WTC11 (cell line): Measurements from ENCODE around the gene HYI. TPM values are rescaled to one million over a fixed set of nuclear protein-coding genes. Genes with fewer than 3 reads are reported as not detected.

ENCODE experiments used
- ATAC-seq: fragments of 200-7000 bp; cut with Tn5 transposase; 2 replicates; pipeline ENCODE4 v1.10.0; 2021; ENCODE audit warnings: mild to moderate bottlenecking, moderate library complexity
- CTCF ChIA-PET: fragments of 300-600 bp; sonication (Branson Sonifier 250); formaldehyde crosslinking; loops from one replicate; lab custom pipeline; 2021; ENCODE audit warnings: antibody characterized with exemption; lab: Charles Lee
- POLR2A ChIA-PET: fragments of 350-600 bp; sonication (Branson Sonifier 250); formaldehyde crosslinking; loops from one replicate; lab custom pipeline; 2021; ENCODE audit warnings: antibody characterized with exemption; lab: Charles Lee
- DNase-seq: peaks from one replicate; pipeline ENCODE4 v3.0.0; 2021; ENCODE audit warnings: low spot score
- H3K27ac Mint-ChIP-seq: 2 replicates; pipeline ENCODE4 v1.8.0; 2021; ENCODE audit warnings: mixed read lengths
- H3K27me3 Mint-ChIP-seq: 2 replicates; pipeline ENCODE4 v1.8.0; 2021; ENCODE audit warnings: low read depth, mild to moderate bottlenecking, moderate library complexity, mixed read lengths
- H3K36me3 Mint-ChIP-seq: 2 replicates; pipeline ENCODE4 v1.8.0; 2021; ENCODE audit warnings: mixed read lengths
- H3K4me1 Mint-ChIP-seq: 2 replicates; pipeline ENCODE4 v1.8.0; 2022; ENCODE audit warnings: mixed read lengths
- H3K4me3 Mint-ChIP-seq: 2 replicates; pipeline ENCODE4 v1.8.0; 2021; ENCODE audit warnings: mild to moderate bottlenecking, moderate library complexity, mixed read lengths
- H3K9me3 Mint-ChIP-seq: 2 replicates; pipeline ENCODE4 v1.8.0; 2021; ENCODE audit warnings: mixed read lengths
- AR ChIP-seq: fragments of 250-450 bp; sonication (Bioruptor Pico); IDR thresholded peaks from 2 replicates; pipeline ENCODE4 v1.9.0; 2021; ENCODE audit warnings: mild to moderate bottlenecking
- ATF3 ChIP-seq: sonication (generic); formaldehyde crosslinking; conservative IDR thresholded peaks from 2 replicates; pipeline ENCODE4 v1.8.1; 2022; ENCODE audit warnings: mild to moderate bottlenecking, missing genetic modification reagents
- E2F4 ChIP-seq: sonication (generic); formaldehyde crosslinking; IDR thresholded peaks from 2 replicates; pipeline ENCODE4 v1.8.1; 2022; ENCODE audit warnings: low read depth, mild to moderate bottlenecking, moderate library complexity, missing genetic modification reagents, borderline replicate concordance
- ELF4 ChIP-seq: sonication (generic); formaldehyde crosslinking; IDR thresholded peaks from 2 replicates; pipeline ENCODE4 v1.8.1; 2022; ENCODE audit warnings: low read depth, mild to moderate bottlenecking, moderate library complexity, missing genetic modification reagents
- ERG ChIP-seq: fragments of 250-450 bp; sonication (Bioruptor Pico); IDR thresholded peaks from 2 replicates; pipeline ENCODE4 v1.8.0; 2021; ENCODE audit warnings: mild to moderate bottlenecking
- GABPB1 ChIP-seq: sonication (generic); formaldehyde crosslinking; IDR thresholded peaks from 2 replicates; pipeline ENCODE4 v1.8.1; 2023; ENCODE audit warnings: mild to moderate bottlenecking, missing genetic modification reagents
- GTF2I ChIP-seq: fragments of 250-450 bp; sonication (Bioruptor Pico); conservative IDR thresholded peaks from 2 replicates; pipeline ENCODE4 v1.4.0; 2021; ENCODE audit warnings: mild to moderate bottlenecking
- HMGXB4 ChIP-seq: sonication (generic); formaldehyde crosslinking; IDR thresholded peaks from 2 replicates; pipeline ENCODE4 v1.8.1; 2023; ENCODE audit warnings: mild to moderate bottlenecking, moderate library complexity, missing genetic modification reagents
- IRF2 ChIP-seq: sonication (generic); formaldehyde crosslinking; IDR thresholded peaks from 2 replicates; pipeline ENCODE4 v1.8.0; 2022; ENCODE audit warnings: low read depth, missing genetic modification reagents, borderline replicate concordance
- JUN ChIP-seq: sonication (generic); formaldehyde crosslinking; IDR thresholded peaks from 2 replicates; pipeline ENCODE4 v1.8.0; 2023; ENCODE audit warnings: mild to moderate bottlenecking, missing genetic modification reagents
- MAX ChIP-seq: sonication (generic); formaldehyde crosslinking; IDR thresholded peaks from 2 replicates; pipeline ENCODE4 v1.8.0; 2022; ENCODE audit warnings: mild to moderate bottlenecking, missing genetic modification reagents
- NFE2L1 ChIP-seq: sonication (generic); formaldehyde crosslinking; IDR thresholded peaks from 2 replicates; pipeline ENCODE4 v1.8.1; 2023; ENCODE audit warnings: missing genetic modification reagents
- RELA ChIP-seq: sonication (generic); formaldehyde crosslinking; IDR thresholded peaks from 2 replicates; pipeline ENCODE4 v1.8.1; 2022; ENCODE audit warnings: missing genetic modification reagents, mild to moderate bottlenecking, borderline replicate concordance
- RORB ChIP-seq: fragments of 250-450 bp; sonication (Bioruptor Pico); IDR thresholded peaks from 2 replicates; pipeline ENCODE4 v1.9.0; 2021; ENCODE audit warnings: mild to moderate bottlenecking
- SOX15 ChIP-seq: fragments of 250-450 bp; sonication (Bioruptor Pico); IDR thresholded peaks from 2 replicates; pipeline ENCODE4 v1.9.0; 2021; ENCODE audit warnings: mild to moderate bottlenecking
- TCF7 ChIP-seq: sonication (generic); formaldehyde crosslinking; IDR thresholded peaks from 2 replicates; pipeline ENCODE4 v1.8.0; 2022; ENCODE audit warnings: mild to moderate bottlenecking, low read depth, missing genetic modification reagents, moderate library complexity
- ZNF121 ChIP-seq: sonication (generic); formaldehyde crosslinking; IDR thresholded peaks from 2 replicates; pipeline ENCODE4 v1.8.0; 2023; ENCODE audit warnings: missing genetic modification reagents
- ZNF219 ChIP-seq: sonication (generic); formaldehyde crosslinking; IDR thresholded peaks from 2 replicates; pipeline ENCODE4 v1.8.0; 2023; ENCODE audit warnings: missing genetic modification reagents, mild to moderate bottlenecking, borderline replicate concordance
- ZNF416 ChIP-seq: fragments of 250-450 bp; sonication (Bioruptor Pico); IDR thresholded peaks from 2 replicates; pipeline ENCODE4 v1.9.0; 2021; ENCODE audit warnings: mild to moderate bottlenecking, inconsistent platforms
- total RNA-seq: library from RNA; stranded (reverse); gene quantifications from 3 replicates; pipeline ENCODE4 v1.2.3, GENCODE V29; 2021

The HYI gene
- total RNA-seq, 1 experiment from 2014 or later = 23.2 TPM

GRCh38 chr1:43436371-43436770, 17.4 kb downstream of the HYI start (continued):
- TF ChIP-seq AR (CRISPR knock-in tag) (no peak), GABPB1 (no peak), ZNF219 (CRISPR knock-in tag) (no peak), E2F4 (CRISPR knock-in tag) (no peak), RELA (CRISPR knock-in tag) (no peak), SOX15 (no peak), MAX (CRISPR knock-in tag) (no peak), HMGXB4 (CRISPR knock-in tag) (no peak), ZNF121 (CRISPR knock-in tag) (no peak)

GRCh38 chr1:43435146-43436145, 18.3 kb downstream of the HYI start:
- no peak for TF ChIP-seq ERG (CRISPR knock-in tag)
- TF ChIP-seq ATF3 (CRISPR knock-in tag) = no peak
- no peak for TF ChIP-seq ZNF416 (CRISPR knock-in tag)
- no peak for TF ChIP-seq ZNF219 (CRISPR knock-in tag)
- TF ChIP-seq ELF4 (CRISPR knock-in tag) = no peak
- TF ChIP-seq JUN (CRISPR knock-in tag) = no peak
- no peak for TF ChIP-seq RORB (CRISPR knock-in tag)
- no peak for TF ChIP-seq GTF2I
- TF ChIP-seq ZNF121 (CRISPR knock-in tag) = no peak
- TF ChIP-seq NFE2L1 (CRISPR knock-in tag) = no peak
- TF ChIP-seq IRF2 (CRISPR knock-in tag) = no peak
- no peak for TF ChIP-seq TCF7 (CRISPR knock-in tag)
- H3K4me1 Mint-ChIP-seq = peaks cover 3% of the 10 kb centered on the region
- no peaks in the 10 kb centered on the region for H3K27me3 Mint-ChIP-seq
- peak; percentile 10 for DNase-seq
- H3K36me3 Mint-ChIP-seq = peaks cover 34% of the 10 kb centered on the region
- peak overlapping the region; percentile 6; the same call in 1 of the 2 replicates for H3K27ac Mint-ChIP-seq
- ChIA-PET CTCF (interaction anchor here (0.7 kb wide), 1 partner anchor 499 kb away, joined by 3 read pairs; no protein-coding TSS in a partner anchor), POLR2A (no interaction called here)
- no peak overlapping the region for H3K4me3 Mint-ChIP-seq
- no peaks in the 10 kb centered on the region for H3K9me3 Mint-ChIP-seq
- peak; percentile 82 for ATAC-seq
